IgD-negative memory B cell (primary cell): Measurements from ENCODE around the gene NES. TPM values are rescaled to one million over a fixed set of nuclear protein-coding genes. Genes with fewer than 3 reads are reported as not detected.

ENCODE experiments used
- H3K27ac Mint-ChIP-seq, 3 donors: one replicate each; pipeline ENCODE4 v1.8.0; 2020 to 2022; ENCODE audit warnings: mild to moderate bottlenecking in 3 of 3, mixed read lengths in 3 of 3, moderate library complexity in 1 of 3
- H3K27me3 Mint-ChIP-seq: one replicate; pipeline ENCODE4 v1.8.0; 2021; ENCODE audit warnings: mixed read lengths
- H3K36me3 Mint-ChIP-seq: one replicate; pipeline ENCODE4 v1.8.0; 2020; ENCODE audit warnings: mild to moderate bottlenecking, mixed read lengths
- H3K4me1 Mint-ChIP-seq, 3 donors: one replicate each; pipeline ENCODE4 v1.8.0; 2020 to 2022; ENCODE audit warnings: mixed read lengths in 3 of 3, mild to moderate bottlenecking in 1 of 3
- H3K4me3 Mint-ChIP-seq, 4 donors: one replicate each; pipeline ENCODE4 v1.8.0; 2020 to 2022; ENCODE audit warnings: mild to moderate bottlenecking in 4 of 4, mixed read lengths in 4 of 4, moderate library complexity in 3 of 4
- H3K9me3 Mint-ChIP-seq, 3 donors: one replicate each; pipeline ENCODE4 v1.8.0; 2020 to 2021; ENCODE audit warnings: mixed read lengths in 3 of 3, mild to moderate bottlenecking in 1 of 3
- polyA plus RNA-seq: library from polyadenylated mRNA; unstranded; fragments of 300-500 nt; fragmentation: Illumina TruSeq; gene quantifications from one replicate; pipeline ENCODE4 v1.2.3, GENCODE V29; 2021

Gene NES
- polyA plus RNA-seq, 1 donor from 2014 or later: not detected

- Mint-ChIP-seq H3K27ac (peak overlapping the region in 2 of 3 donors; percentile 6 to 58), H3K4me1 (peaks cover 28 to 37% (median 34%) of the 10 kb centered on the region in 3 donors), H3K27me3 (peaks cover 45% of the 10 kb centered on the region), H3K9me3 (peaks cover 0 to under 1% (median 0%) of the 10 kb centered on the region in 3 donors), H3K4me3 (peak overlapping the region; percentile 27 to 93 (median 78)), H3K36me3 (peaks cover 2% of the 10 kb centered on the region)
Observed at GRCh38 chr1:156656806-156657740, 20.1 kb downstream of the NES start.

- H3K4me3 Mint-ChIP-seq: peak overlapping the region in 3 of 4 donors; percentile 27 to 93 (median 55)
- peak overlapping the region in 1 of 3 donors; percentile 24 for H3K27ac Mint-ChIP-seq
- H3K9me3 Mint-ChIP-seq: peaks cover 0 to 2% (median 0%) of the 10 kb centered on the region in 3 donors
- H3K4me1 Mint-ChIP-seq: peaks cover 19 to 28% (median 24%) of the 10 kb centered on the region in 3 donors
- H3K36me3 Mint-ChIP-seq: peaks cover 2% of the 10 kb centered on the region
- peaks cover 49% of the 10 kb centered on the region for H3K27me3 Mint-ChIP-seq
Observed at GRCh38 chr1:156655904-156656516, 21.2 kb downstream of the NES start.

GRCh38 chr1:156655151-156655903, 21.9 kb downstream of the NES start:
- Mint-ChIP-seq H3K27ac (peak overlapping the region in 1 of 3 donors; percentile 24), H3K9me3 (peaks cover 0 to 2% (median 0%) of the 10 kb centered on the region in 3 donors), H3K27me3 (peaks cover 51% of the 10 kb centered on the region), H3K36me3 (peaks cover 2% of the 10 kb centered on the region), H3K4me3 (peak overlapping the region; percentile 10 to 58 (median 50)), H3K4me1 (peaks cover 17 to 22% (median 18%) of the 10 kb centered on the region in 3 donors)

GRCh38 chr1:156654700-156655099, 22.5 kb downstream of the NES start:
- Mint-ChIP-seq H3K27me3 (peaks cover 51% of the 10 kb centered on the region), H3K36me3 (peaks cover 2% of the 10 kb centered on the region), H3K4me1 (peaks cover 14 to 17% (median 15%) of the 10 kb centered on the region in 3 donors), H3K4me3 (no peak overlapping the region), H3K9me3 (peaks cover 0 to 2% (median 0%) of the 10 kb centered on the region in 3 donors), H3K27ac (no peak overlapping the region)

GRCh38 chr1:156652992-156653355, 24.2 kb downstream of the NES start:
- H3K4me1 Mint-ChIP-seq: peaks cover 10 to 12% (median 10%) of the 10 kb centered on the region in 3 donors
- peaks cover 0 to 2% (median 0%) of the 10 kb centered on the region in 3 donors for H3K9me3 Mint-ChIP-seq
- H3K4me3 Mint-ChIP-seq: no peak overlapping the region
- H3K27me3 Mint-ChIP-seq: peaks cover 64% of the 10 kb centered on the region
- H3K27ac Mint-ChIP-seq: no peak overlapping the region
- H3K36me3 Mint-ChIP-seq: peaks cover 2% of the 10 kb centered on the region

GRCh38 chr1:156652131-156652991, 24.8 kb downstream of the NES start:
- Mint-ChIP-seq H3K4me1 (peaks cover 7 to 10% (median 9%) of the 10 kb centered on the region in 3 donors), H3K27me3 (peaks cover 64% of the 10 kb centered on the region), H3K9me3 (peaks cover 0 to 2% (median 0%) of the 10 kb centered on the region in 3 donors), H3K36me3 (peaks cover 1% of the 10 kb centered on the region), H3K27ac (no peak overlapping the region), H3K4me3 (no peak overlapping the region)

- H3K9me3 Mint-ChIP-seq: peaks cover 0 to 2% (median 0%) of the 10 kb centered on the region in 3 donors
- H3K4me1 Mint-ChIP-seq: no peaks in the 10 kb centered on the region
- no peaks in the 10 kb centered on the region for H3K36me3 Mint-ChIP-seq
- H3K27ac Mint-ChIP-seq: no peak overlapping the region
- peaks cover 50% of the 10 kb centered on the region for H3K27me3 Mint-ChIP-seq
- no peak overlapping the region for H3K4me3 Mint-ChIP-seq
Observed at GRCh38 chr1:156648951-156649350, 28.3 kb downstream of the NES start.

- peaks cover 48% of the 10 kb centered on the region for H3K27me3 Mint-ChIP-seq
- peaks cover 0 to 2% (median 0%) of the 10 kb centered on the region in 3 donors for H3K9me3 Mint-ChIP-seq
- peaks cover 3 to 4% (median 3%) of the 10 kb centered on the region in 3 donors for H3K4me1 Mint-ChIP-seq
- H3K27ac Mint-ChIP-seq: no peak overlapping the region
- no peak overlapping the region for H3K4me3 Mint-ChIP-seq
- H3K36me3 Mint-ChIP-seq: no peaks in the 10 kb centered on the region
Observed at GRCh38 chr1:156648496-156648895, 28.7 kb downstream of the NES start.

- Mint-ChIP-seq H3K4me3 (no peak overlapping the region), H3K27ac (no peak overlapping the region), H3K27me3 (peaks cover 49% of the 10 kb centered on the region), H3K9me3 (peaks cover 0 to 2% (median 0%) of the 10 kb centered on the region in 3 donors), H3K4me1 (peaks cover 6 to 9% (median 7%) of the 10 kb centered on the region in 3 donors), H3K36me3 (no peaks in the 10 kb centered on the region)
Observed at GRCh38 chr1:156647351-156647750, 29.9 kb downstream of the NES start.

- Mint-ChIP-seq H3K4me1 (peaks cover 7 to 9% (median 7%) of the 10 kb centered on the region in 3 donors), H3K9me3 (no peaks in the 10 kb centered on the region), H3K27me3 (peaks cover 45% of the 10 kb centered on the region), H3K27ac (no peak overlapping the region), H3K36me3 (no peaks in the 10 kb centered on the region), H3K4me3 (no peak overlapping the region)
Observed at GRCh38 chr1:156646738-156647211, 30.4 kb downstream of the NES start.

- Mint-ChIP-seq H3K4me1 (peaks cover 10 to 14% (median 11%) of the 10 kb centered on the region in 3 donors), H3K27ac (no peak overlapping the region), H3K4me3 (no peak overlapping the region), H3K27me3 (peaks cover 53% of the 10 kb centered on the region), H3K36me3 (no peaks in the 10 kb centered on the region), H3K9me3 (no peaks in the 10 kb centered on the region)
Observed at GRCh38 chr1:156645666-156646065, 31.5 kb downstream of the NES start.

- Mint-ChIP-seq H3K9me3 (no peaks in the 10 kb centered on the region), H3K4me3 (no peak overlapping the region), H3K4me1 (peaks cover 10 to 14% (median 12%) of the 10 kb centered on the region in 3 donors), H3K27ac (no peak overlapping the region), H3K36me3 (no peaks in the 10 kb centered on the region), H3K27me3 (peaks cover 56% of the 10 kb centered on the region)
Observed at GRCh38 chr1:156645056-156645455, 32.2 kb downstream of the NES start.

GRCh38 chr1:156644640-156645039, 32.6 kb downstream of the NES start:
- Mint-ChIP-seq H3K27ac (no peak overlapping the region), H3K4me1 (peaks cover 10 to 14% (median 12%) of the 10 kb centered on the region in 3 donors), H3K4me3 (no peak overlapping the region), H3K36me3 (no peaks in the 10 kb centered on the region), H3K9me3 (no peaks in the 10 kb centered on the region), H3K27me3 (peaks cover 55% of the 10 kb centered on the region)

GRCh38 chr1:156644146-156644545, 33.1 kb downstream of the NES start:
- Mint-ChIP-seq H3K27me3 (peaks cover 56% of the 10 kb centered on the region), H3K4me3 (no peak overlapping the region), H3K4me1 (peaks cover 10 to 14% (median 12%) of the 10 kb centered on the region in 3 donors), H3K36me3 (no peaks in the 10 kb centered on the region), H3K27ac (no peak overlapping the region), H3K9me3 (no peaks in the 10 kb centered on the region)
